Measurements from ENCODE around the gene CTNND2.

CTNND2 gene

DNA sequence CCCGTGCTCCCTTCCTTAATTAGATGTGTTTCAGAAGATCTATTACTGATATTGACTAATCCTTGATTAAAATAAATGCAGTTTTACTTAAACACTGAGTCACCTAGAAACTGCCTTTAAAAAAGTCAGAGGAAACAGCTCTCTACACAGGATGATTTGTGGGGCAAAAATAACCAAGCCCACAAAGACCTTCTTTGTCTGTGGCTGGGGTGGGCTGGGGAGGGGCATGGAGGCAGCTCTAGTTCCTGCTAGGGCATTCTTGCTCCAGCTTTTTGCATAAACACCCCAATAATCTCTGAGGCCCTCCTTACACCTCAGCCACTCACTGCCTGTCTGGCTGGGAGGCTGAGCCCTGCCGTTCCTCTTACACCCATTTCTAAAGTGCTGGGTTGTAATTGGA is 915.6 kb downstream of the CTNND2 start:
- no peak for DNase-seq (ENCODE audit: low spot score)

DNA sequence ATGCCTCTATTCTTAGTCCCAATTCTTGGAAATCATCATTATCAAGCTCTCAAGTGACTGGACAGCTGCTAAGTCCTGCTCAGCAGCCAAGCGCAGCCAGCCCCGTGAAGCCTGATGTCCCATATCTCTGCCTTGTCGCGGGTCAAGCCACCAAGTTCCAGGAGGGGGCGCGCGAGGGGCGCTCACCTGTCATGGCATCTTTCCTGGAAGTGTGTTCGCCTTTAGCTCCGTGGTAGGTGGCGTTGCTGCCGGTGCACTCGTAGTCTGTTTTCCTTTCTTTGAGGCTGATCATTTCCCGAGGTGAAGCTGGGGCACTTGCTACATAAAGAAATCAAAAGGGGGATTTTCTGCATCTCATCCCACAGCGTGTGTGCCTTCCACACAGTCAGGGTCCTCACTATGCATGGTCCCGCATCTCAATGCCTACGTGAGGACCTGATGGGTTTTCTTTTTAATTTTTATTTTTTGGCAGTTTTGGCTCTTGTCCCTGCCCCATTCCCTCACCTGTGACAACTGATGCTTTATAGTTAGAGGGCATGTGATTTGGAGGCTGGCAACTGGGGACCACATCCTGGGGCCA is 916.2 kb downstream of the CTNND2 start:
- no peak for DNase-seq (ENCODE audit: low spot score)

GRCh38 chr5:10987276-10987924 is 916.8 kb downstream of the CTNND2 start:
- no peak for DNase-seq (ENCODE audit: low spot score)

GRCh38 chr5:10985721-10986110 is 918.5 kb downstream of the CTNND2 start:
- no peak for DNase-seq (ENCODE audit: low spot score)

DNA sequence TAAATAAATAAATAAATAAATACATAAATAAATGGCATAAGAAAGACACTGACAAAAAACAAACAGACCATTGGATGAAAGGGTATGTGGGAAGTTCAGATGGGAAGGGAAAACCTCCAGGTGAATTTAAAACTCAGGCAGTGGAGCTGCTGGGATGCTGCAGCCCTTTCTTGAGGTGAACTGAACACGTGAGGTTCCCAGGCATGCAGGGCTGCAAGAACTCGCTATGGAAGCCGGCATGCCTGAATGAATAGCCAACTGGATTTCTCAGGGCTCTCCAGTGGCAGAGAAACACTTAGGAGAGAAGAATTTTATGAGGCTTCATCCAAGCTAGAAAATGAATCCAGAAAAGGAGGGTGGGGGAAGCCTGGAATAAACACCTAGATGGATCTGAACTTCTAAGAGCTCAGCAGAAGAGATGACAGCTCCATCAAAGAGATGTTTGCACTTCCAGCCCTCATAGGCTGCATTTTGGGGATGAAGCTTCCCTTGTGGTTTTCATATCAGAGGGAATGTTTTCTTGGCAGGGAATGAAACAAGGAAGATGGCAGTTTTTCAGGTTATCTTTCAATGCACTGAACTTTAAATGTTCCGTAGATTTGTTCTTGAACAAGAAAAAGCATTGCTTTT is 919.0 kb downstream of the CTNND2 start:
- DNase-seq (ENCODE audit: low spot score), result no peak

GRCh38 chr5:10984021-10984715 is 920.1 kb downstream of the CTNND2 start:
- no peak for DNase-seq (ENCODE audit: low spot score)

GRCh38 chr5:10982626-10983025 is 921.6 kb downstream of the CTNND2 start:
- DNase-seq (ENCODE audit: low spot score), result peak; percentile 15

DNA sequence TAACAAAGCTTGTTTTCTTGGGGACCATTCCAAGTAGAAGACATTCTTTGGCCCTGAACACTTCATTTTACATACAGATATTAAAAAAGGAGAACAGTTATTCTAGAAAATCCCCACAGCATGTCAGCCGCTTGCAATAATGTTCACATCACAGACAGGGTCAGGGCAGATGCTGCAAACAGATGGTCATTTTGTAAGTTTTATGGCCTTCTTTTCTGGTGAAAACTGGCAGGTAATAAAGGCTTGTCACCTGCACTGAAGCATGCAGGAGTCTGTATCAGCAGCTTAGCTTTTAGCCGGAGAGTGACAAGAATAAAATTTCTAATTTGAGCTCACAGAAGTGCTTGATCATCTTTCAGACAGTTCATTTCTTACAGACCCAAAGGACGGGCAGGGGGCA is 922.3 kb downstream of the CTNND2 start:
- no peak for DNase-seq (ENCODE audit: low spot score)

DNA sequence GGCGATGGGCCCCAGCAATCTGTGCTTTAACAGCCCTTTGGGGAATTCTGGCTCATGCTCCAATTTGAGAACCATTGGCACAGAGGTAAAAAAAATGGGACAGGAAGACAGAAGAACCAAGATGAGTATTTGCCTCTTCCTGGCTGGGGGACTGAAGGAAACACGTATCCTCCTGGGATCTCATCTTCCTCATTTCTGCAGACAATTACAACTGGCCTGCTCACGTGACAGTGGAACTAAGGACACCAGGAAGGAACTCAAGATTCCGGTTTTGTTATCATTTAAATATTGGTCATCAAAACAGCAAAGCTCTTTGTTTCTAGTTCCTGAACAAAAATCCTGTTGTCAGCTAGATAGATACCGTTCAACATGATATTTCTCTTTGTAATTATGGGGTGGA is 927.2 kb downstream of the CTNND2 start:
- DNase-seq (ENCODE audit: low spot score), result no peak

GRCh38 chr5:10975945-10976344 is 928.3 kb downstream of the CTNND2 start:
- DNase-seq (ENCODE audit: low spot score), result no peak

GRCh38 chr5:10974850-10975249 is 929.4 kb downstream of the CTNND2 start:
- DNase-seq (ENCODE audit: low spot score), result no peak

- DNase-seq (ENCODE audit: low spot score), result no peak
These were observed 930.9 kb downstream of the CTNND2 start for GRCh38 chr5:10973316-10973715.

DNA sequence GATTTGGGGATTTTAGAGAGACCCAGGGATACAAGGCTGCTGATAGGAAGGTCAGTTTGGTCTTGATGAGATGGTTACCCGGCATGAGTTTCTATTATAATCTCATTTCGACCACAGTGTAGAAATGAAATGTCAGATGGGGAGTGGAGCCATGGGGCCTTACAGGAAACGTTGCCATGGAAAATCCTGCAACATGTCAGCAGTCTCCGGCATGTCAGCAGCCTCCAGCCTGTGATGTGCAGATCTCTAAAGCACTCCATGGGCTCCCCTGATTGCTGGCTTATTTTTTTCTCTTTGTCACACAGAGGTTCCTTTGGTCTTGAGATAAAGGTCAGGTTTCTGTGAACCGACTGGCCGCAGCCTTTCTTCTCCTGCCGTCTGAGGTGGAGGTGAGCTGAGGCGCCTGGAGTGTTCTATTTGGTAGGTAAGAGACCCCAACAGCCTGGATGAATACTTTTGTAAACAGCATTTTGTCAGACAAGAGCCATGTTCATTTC is 934.5 kb downstream of the CTNND2 start:
- DNase-seq (ENCODE audit: low spot score), result no peak

DNA sequence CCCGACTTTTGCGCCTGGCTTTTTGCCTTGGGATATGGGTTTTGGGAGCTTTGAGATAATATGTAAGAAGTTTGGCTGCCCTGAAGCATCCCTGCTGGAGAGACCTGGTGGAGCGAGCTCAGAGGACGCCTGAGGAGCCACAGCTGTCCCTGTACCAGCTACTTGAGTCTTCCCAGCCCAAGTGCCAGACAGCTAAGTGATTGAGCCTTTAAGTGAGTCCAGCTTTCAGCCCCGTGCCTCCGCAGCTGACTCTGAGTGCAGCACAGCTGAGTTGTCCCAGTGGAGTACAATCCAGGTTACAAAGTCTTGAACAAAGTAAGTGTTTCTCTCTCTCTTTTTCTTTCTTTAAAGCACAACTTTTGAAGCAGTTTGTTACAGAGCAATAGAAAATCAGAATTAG is 939.4 kb downstream of the CTNND2 start:
- DNase-seq (ENCODE audit: low spot score), result peak; percentile 57

- DNase-seq (ENCODE audit: low spot score), result no peak
These were observed 945.5 kb downstream of the CTNND2 start for GRCh38 chr5:10958728-10959127.

DNA sequence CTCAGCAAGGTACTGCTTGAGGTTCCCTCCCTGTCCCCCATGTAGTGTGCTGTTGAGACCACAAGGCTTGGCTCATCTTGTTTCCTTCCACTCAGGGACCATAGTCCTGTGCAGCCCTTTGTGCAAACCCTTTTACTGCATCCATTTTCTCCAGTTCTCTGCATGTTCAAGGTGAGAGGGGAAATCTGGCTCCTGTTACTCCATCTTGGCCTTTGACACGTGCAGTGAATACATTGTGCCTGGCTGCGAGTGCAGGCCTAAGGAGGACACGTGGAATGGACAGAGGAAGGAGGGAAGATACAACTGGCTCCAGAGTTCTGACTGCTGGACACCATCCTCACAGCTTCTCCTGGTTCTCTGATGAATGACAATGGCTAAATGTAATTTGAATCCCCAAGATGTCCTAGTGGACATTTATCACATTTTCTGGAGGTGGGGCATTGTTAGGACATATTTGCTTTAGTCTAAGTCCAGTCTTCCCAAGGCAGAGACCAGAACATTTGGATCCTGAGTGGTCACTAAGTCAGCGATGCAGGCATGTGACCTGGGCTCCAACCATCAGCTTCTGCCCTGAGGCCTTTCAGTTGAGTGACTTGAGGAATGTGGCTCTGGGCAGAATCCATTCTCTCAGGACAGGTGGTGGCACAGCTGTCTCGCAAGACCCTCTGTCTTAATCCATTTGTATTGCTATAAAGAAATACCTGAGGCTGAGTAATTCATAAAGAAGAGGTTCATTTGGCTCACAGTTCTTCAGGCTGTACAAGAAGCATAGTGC is 954.2 kb downstream of the CTNND2 start:
- DNase-seq (ENCODE audit: low spot score), result no peak

DNA sequence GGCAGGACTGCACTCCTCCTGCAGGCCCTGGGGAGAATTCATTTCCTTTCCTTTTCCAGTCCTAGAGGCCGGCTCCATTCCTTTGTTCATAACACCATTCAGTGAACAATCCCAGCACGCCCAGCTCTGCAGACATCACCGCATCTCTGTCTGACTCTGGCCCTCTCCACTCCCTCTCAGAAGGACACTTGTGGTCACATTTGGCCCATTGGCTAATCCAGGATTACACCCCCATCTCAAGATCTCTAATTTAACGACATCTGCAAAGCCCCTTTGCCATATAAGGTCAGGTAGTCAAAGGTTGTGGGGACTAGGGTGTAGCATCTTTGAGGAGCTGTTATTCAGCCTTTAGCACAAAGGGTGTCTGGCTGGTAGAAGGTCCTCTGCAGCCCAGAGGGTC is 958.2 kb downstream of the CTNND2 start:
- no peak for DNase-seq (ENCODE audit: low spot score)

DNA sequence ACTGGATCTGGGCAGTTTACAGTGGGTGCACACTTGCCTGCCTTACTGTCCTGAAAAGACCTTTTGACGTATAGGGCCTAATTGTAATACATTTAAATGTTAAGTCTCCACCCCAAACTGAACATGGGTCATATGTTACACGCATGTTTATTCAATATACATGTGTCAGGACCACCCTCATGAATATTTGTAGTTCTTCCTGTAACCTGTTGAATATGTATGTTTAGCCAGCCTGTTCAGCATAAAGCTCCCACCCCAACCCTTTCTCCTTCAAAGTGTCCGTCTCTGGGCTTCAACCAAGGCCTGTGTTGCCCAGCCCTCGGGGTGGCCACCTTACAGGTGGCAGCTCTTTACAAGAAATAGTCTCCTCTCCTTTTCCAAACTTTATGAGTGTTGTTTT is 962.3 kb downstream of the CTNND2 start:
- DNase-seq (ENCODE audit: low spot score), result no peak

DNA sequence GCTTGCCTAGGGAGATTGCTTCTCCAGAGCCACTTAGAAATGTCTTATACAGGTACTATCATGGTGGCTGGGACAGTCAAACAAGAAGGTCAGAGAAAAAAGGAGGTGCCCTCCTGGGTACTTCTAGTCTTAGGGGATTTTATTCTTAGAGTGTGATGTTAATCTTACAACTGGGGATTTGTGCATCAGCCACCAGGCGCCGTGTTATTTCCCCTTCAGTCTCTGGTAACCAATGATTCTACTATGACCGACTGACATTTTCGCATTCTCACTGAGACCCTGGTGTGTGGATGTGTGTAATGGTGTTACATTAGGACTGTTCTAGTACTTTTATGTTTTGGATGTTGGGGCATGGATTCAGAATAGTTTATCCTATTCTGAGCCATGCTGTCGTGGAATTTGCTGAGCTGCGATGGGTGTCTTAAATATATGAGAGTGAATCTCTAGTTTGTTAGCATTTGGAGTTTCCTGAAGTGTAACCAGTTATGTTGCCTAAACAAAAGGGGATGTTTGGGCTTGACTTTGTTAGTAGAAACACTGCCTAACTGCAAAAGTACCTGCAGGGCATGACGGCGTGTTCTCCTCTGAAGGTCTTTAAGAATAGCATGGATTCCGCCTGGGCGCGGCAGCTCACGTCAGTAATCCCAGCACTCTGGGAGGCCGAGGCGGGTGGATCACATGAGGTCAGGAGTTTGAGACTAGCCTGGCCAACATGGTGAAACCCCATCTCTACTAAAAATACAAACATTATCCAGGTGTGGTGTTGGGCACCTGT is 968.0 kb downstream of the CTNND2 start:
- no peak for DNase-seq (ENCODE audit: low spot score)

DNA sequence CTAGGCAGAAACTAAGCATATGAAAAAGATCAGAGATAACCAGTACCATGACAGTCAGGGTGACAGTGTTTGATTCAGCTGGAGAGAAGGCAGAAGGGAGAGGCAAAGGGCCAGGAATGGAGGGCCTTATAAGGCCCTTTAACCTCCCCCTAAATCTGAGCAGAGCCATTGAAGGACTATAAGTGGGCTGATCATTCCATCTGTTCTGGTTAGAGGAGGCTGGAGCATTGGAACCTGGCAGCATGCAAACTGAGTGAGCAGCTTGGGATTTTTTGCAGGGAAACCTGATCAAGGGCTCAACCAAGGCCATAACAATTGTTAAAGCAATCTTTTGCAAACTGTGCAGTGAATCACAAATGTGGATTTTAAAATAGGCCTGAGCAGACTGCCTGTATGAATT is 968.7 kb downstream of the CTNND2 start:
- no peak for DNase-seq (ENCODE audit: low spot score)

- peak; percentile 63 for DNase-seq (ENCODE audit: low spot score)
These were observed 969.4 kb downstream of the CTNND2 start for GRCh38 chr5:10934783-10935355.

Data from SK-N-DZ (cell line).